Measurements from ENCODE around the gene IL16.

Gene IL16

DNA sequence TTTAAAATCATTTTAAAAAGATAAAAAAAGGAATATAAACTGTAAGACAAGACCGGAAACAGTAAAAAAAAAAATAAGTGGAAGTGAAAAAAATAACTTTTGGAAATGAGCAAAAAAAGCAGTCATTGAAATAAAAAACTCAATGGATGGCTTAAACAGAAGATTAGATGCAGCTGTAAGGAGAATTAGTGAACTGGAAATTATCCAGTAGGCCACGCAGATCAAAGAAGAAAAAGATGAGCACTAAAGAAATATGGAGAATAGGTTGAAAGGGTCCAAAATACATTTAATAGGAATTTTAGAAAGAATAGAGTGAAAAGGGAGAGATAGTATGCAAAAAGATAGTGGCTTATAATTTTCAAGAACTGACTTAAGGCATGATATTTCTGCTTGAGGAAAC lies 80.3 kb downstream of the IL16 start:
- Histone ChIP-seq H3K4me3 (ENCODE audit: low read depth, low read length) (no peak overlapping the region), H3K27me3 (ENCODE audit: insufficient read depth, low read depth, severe bottlenecking) (no peaks in the 10 kb centered on the region), H3K27ac (no peak overlapping the region), H3K36me3 (no peaks in the 10 kb centered on the region), H3K9me3 (ENCODE audit: severe bottlenecking) (peaks cover 6% of the 10 kb centered on the region)
- no peak for DNase-seq
- TF ChIP-seq, protein P1, sequence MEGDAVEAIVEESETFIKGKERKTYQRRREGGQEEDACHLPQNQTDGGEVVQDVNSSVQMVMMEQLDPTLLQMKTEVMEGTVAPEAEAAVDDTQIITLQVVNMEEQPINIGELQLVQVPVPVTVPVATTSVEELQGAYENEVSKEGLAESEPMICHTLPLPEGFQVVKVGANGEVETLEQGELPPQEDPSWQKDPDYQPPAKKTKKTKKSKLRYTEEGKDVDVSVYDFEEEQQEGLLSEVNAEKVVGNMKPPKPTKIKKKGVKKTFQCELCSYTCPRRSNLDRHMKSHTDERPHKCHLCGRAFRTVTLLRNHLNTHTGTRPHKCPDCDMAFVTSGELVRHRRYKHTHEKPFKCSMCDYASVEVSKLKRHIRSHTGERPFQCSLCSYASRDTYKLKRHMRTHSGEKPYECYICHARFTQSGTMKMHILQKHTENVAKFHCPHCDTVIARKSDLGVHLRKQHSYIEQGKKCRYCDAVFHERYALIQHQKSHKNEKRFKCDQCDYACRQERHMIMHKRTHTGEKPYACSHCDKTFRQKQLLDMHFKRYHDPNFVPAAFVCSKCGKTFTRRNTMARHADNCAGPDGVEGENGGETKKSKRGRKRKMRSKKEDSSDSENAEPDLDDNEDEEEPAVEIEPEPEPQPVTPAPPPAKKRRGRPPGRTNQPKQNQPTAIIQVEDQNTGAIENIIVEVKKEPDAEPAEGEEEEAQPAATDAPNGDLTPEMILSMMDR (IDR thresholded peaks at IDR 0.05; ENCODE audit: low read depth, low read length) = no peak

DNA sequence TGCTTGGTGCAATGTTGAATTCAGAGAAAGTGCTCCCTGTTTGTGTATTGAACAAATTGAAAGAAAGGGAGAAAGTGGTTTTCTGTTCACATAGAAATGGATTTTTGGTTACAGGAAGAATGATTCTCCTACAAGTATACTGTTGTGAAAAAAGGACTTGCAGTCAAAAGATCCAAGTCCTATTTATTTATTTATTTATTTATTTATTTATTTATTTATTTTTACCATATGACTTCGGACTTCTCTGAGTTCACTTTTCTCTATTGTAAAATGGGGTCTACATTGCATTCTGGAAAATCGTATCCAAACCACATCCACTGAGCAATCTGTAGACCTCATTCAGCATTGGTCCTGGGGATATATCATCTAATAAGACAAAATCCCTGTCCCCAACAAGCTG lies 81.2 kb downstream of the IL16 start:
- Histone ChIP-seq H3K27me3 (ENCODE audit: insufficient read depth, low read depth, severe bottlenecking) (no peaks in the 10 kb centered on the region), H3K4me3 (ENCODE audit: low read depth, low read length) (no peak overlapping the region), H3K36me3 (no peaks in the 10 kb centered on the region), H3K9me3 (ENCODE audit: severe bottlenecking) (peaks cover 6% of the 10 kb centered on the region), H3K27ac (no peak overlapping the region)
- DNase-seq = no peak
- TF ChIP-seq, protein P1 (IDR thresholded peaks at IDR 0.05; ENCODE audit: low read depth, low read length) = no peak

DNA sequence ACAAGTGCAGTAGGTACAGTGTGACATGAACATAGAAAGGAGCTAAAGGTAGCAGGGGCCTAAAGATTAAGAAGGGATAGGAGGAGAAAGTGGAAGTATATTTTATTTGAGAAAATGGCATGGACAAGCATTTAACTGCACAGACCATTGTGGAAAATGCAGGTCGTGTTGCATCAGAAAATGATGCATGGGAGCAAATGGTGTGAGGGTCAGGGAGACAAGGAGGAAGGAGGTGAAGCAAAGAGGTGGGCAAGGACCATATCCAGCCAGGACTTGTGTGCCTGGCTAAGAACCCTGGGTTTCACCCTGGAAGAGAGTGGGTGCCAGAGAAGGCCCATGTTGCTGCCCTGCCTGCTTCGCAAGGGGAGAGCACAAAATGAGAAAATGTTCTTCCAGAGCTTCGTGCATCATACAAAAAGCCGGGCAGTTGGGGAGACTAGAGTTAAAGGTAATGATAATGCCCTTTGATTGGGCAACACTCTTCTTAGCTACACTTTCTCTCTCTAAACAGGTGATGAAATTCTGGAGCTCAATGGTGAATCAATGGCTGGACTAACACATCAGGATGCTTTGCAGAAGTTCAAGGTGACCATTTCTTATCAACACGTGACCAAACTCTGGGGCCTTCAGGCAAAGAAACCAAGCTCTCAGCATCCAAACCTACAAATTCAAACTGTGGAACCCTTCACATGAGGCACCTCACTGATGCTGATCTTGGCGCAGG lies 81.8 kb downstream of the IL16 start:
- peaks cover 6% of the 10 kb centered on the region for H3K9me3 ChIP-seq (ENCODE audit: severe bottlenecking)
- H3K36me3 ChIP-seq = no peaks in the 10 kb centered on the region
- H3K27ac ChIP-seq = no peak overlapping the region
- TF ChIP-seq, protein P1 (IDR thresholded peaks at IDR 0.05; ENCODE audit: low read depth, low read length) = no peak
- DNase-seq = no peak
- no peak overlapping the region for H3K4me3 ChIP-seq (ENCODE audit: low read depth, low read length)
- no peaks in the 10 kb centered on the region for H3K27me3 ChIP-seq (ENCODE audit: insufficient read depth, low read depth, severe bottlenecking)

DNA sequence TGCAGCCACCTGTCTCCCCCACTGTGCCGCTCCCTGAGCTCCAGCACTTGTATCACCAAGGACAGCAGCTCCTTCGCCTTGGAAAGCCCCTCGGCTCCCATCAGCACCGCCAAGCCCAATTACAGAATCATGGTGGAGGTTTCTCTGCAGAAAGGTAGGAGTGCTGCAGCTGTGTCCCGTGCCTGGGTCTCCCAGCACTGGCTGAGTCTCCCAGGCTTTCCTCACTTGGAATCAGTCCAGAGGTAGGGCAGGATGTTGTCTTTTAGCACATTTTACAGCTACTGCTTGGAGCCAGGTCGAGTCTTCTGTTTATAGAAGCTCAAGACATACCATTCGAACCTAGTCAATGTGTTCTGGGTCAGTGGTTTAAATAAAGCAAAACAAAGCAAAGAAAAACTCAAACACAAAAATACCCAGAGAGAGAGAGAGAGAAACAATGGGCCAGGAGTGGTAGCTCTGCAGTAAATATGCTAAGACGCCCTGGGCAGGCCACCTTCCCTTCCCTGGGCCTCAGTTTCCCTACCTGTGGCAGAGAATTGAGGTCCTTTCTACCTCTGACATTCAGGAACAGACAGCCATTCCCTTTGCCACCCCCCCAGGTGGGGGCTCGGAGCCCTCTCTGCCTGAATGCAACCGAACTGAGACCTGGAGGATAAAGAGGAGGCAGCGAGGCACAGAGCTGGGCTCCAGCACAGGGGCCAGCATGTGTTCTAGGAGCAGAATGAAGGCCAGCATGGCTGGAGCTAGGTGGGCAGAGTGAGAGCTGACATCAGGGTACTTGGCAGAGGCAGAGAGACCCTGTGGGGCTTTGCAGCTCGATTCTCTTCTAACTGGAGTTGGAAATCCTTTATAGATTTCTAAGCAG lies 83.2 kb downstream of the IL16 start:
- TF ChIP-seq, protein P1 (IDR thresholded peaks at IDR 0.05; ENCODE audit: low read depth, low read length) = no peak
- peaks cover 6% of the 10 kb centered on the region for H3K9me3 ChIP-seq (ENCODE audit: severe bottlenecking)
- H3K27ac ChIP-seq = no peak overlapping the region
- no peak overlapping the region for H3K4me3 ChIP-seq (ENCODE audit: low read depth, low read length)
- no peaks in the 10 kb centered on the region for H3K27me3 ChIP-seq (ENCODE audit: insufficient read depth, low read depth, severe bottlenecking)
- no peaks in the 10 kb centered on the region for H3K36me3 ChIP-seq
- no peak for DNase-seq

DNA sequence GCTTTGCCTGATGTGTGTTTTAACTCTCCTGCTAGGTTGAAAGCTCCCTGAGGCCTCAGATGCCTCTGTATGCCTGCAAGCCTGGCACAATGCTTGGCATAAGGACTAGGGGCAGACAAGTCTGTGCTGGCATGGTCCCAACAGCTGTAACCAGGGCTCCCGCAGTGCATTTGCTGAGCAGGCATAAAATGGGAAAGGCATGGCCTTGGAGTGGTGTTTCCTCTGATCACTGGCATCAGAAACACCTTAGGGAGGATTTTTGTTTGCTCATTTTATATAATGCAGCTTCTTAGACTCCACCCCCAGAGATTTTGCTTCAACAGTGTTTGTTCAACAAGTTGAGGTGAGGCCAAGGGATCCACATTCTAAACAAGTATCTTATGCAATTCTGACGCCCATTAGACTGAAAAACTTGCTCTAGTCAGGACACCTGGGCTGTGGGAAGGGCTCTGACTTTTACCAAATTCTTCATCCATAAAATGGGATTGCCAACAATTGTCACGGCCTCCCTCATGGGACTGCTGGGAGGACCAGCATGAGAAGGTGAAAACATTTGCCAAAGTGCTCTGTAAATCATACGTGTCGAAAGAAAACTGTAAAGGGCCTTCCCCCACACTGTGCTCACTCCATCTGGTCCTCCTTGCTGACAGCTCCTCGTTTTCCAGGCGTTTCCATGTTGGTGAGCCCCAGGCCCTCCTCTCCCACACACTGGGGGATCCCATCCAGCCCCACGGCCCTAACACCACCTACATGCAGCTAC lies 84.2 kb downstream of the IL16 start:
- Histone ChIP-seq H3K9me3 (ENCODE audit: severe bottlenecking) (peaks cover 6% of the 10 kb centered on the region), H3K36me3 (no peaks in the 10 kb centered on the region), H3K4me3 (ENCODE audit: low read depth, low read length) (no peak overlapping the region), H3K27ac (no peak overlapping the region), H3K27me3 (ENCODE audit: insufficient read depth, low read depth, severe bottlenecking) (no peaks in the 10 kb centered on the region)
- TF ChIP-seq, protein P1 (IDR thresholded peaks at IDR 0.05; ENCODE audit: low read depth, low read length) = no peak
- DNase-seq = no peak

All from WERI-Rb-1 (cell line).